ENCODE data around the gene P2RX1. TPM values are rescaled to one million over a fixed set of nuclear protein-coding genes. Genes with fewer than 3 reads are reported as not detected.
A peak's percentile ranks its signal among the peaks of the same experiment; 100 is the strongest.

P2RX1 gene
- polyA plus RNA-seq, 3 donors = 22.9 to 117 (median 33.8) TPM

GRCh38 chr17:3852561-3852960, 63.7 kb downstream of the P2RX1 start:
- no peak for TF ChIP-seq CTCF (IDR thresholded peaks at IDR 0.05)
- Histone ChIP-seq H3K4me3 (replicated peaks in 1 of 3; ENCODE audit: low read depth in 2 of 3, low read length in 3 of 3) (no peak overlapping the region), H3K36me3 (replicated peaks in 1 of 2; ENCODE audit: control insufficient read depth in 1 of 2, insufficient read depth in 2 of 2, low read length in 2 of 2) (no peaks in the 10 kb centered on the region), H3K4me2 (replicated peaks; ENCODE audit: extremely low read depth, low read length, poor library complexity, severe bottlenecking) (no peak overlapping the region), H4K20me1 (ENCODE audit: insufficient read depth, low read length) (no peaks in the 10 kb centered on the region), H2AFZ (ENCODE audit: insufficient read depth, low read depth, low read length, poor library complexity, severe bottlenecking) (no peak overlapping the region), H3K27ac (ENCODE audit: low read depth in 1 of 2, low read length in 2 of 2) (no peak overlapping the region), H3K9ac (ENCODE audit: insufficient read depth, low read length, poor library complexity, severe bottlenecking) (no peak overlapping the region), H3K79me2 (ENCODE audit: insufficient read depth, low read length) (no peaks in the 10 kb centered on the region), H3K4me1 (ENCODE audit: control insufficient read depth in 1 of 2, insufficient read depth in 2 of 2, low read length in 2 of 2) (peaks cover 0 to 5% of the 10 kb centered on the region in 2 donors), H3K27me3 (ENCODE audit: control insufficient read depth in 2 of 2, insufficient read depth in 2 of 2, low read length in 2 of 2) (no peaks in the 10 kb centered on the region), H3K9me3 (replicated peaks in 1 of 2; ENCODE audit: control insufficient read depth in 1 of 2, insufficient read depth in 1 of 2, low read length in 2 of 2) (no peaks in the 10 kb centered on the region)
- H3K9me3 Mint-ChIP-seq = peaks cover 0 to 5% (median 0%) of the 10 kb centered on the region in 7 donors
- H3K4me1 Mint-ChIP-seq = peaks cover 7% of the 10 kb centered on the region
- H3K27ac Mint-ChIP-seq = peak overlapping the region in 1 of 7 donors; percentile 10
- no peak overlapping the region for H3K4me3 Mint-ChIP-seq
- intact Hi-C loops (cut with micrococcal nuclease) = no loop called here
- DNase-seq = no peak
- WGBS (ENCODE audit: insufficient coverage) = 93% methylated on average over 8 of the region's 10 CpGs
- H3K27me3 Mint-ChIP-seq (ENCODE audit: low read depth in 3 of 3) = peaks cover 8 to 16% (median 10%) of the 10 kb centered on the region in 3 donors
- no peaks in the 10 kb centered on the region for H3K36me3 Mint-ChIP-seq

DNA sequence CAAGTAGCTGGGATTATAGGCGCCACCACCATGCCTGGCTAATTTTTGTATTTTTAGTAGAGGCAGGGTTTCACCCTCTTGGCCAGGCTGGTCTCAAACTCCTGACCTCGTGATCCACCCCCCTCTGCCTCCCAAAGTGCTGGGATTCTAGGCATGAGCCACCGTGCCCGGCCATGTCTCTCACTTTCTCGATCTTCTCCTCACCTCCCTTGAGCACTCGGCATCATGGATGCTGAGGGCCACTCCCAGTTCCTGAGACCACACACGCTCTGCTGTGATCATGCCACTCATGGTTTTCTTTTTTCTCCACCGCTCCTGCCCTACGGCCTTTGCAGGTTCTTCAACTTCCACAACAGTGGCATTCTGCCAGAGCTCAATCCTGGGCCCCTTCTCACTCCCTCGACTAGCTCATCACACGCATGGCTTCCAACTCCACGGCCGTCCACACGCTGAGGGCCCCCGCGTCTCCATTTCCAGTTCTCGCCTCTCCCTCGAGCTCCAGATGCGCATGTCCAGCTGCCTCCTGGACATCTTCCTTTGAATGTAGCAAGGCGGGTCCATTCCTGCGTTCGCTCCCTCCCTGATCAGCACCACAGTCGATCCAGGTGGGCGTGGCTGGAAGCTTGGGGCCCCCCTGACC, 64.7 kb downstream of the P2RX1 start:
- TF ChIP-seq CTCF (IDR thresholded peaks at IDR 0.05) = no peak
- Histone ChIP-seq H3K9ac (ENCODE audit: insufficient read depth, low read length, poor library complexity, severe bottlenecking) (no peak overlapping the region), H3K27me3 (ENCODE audit: control insufficient read depth in 2 of 2, insufficient read depth in 2 of 2, low read length in 2 of 2) (no peaks in the 10 kb centered on the region), H2AFZ (ENCODE audit: insufficient read depth, low read depth, low read length, poor library complexity, severe bottlenecking) (no peak overlapping the region), H3K4me1 (ENCODE audit: control insufficient read depth in 1 of 2, insufficient read depth in 2 of 2, low read length in 2 of 2) (peaks cover 0 to 6% of the 10 kb centered on the region in 2 donors), H3K79me2 (ENCODE audit: insufficient read depth, low read length) (no peaks in the 10 kb centered on the region), H3K9me3 (replicated peaks in 1 of 2; ENCODE audit: control insufficient read depth in 1 of 2, insufficient read depth in 1 of 2, low read length in 2 of 2) (no peaks in the 10 kb centered on the region), H3K4me3 (replicated peaks in 1 of 3; ENCODE audit: low read depth in 2 of 3, low read length in 3 of 3) (no peak overlapping the region), H3K36me3 (replicated peaks in 1 of 2; ENCODE audit: control insufficient read depth in 1 of 2, insufficient read depth in 2 of 2, low read length in 2 of 2) (no peaks in the 10 kb centered on the region), H3K27ac (ENCODE audit: low read depth in 1 of 2, low read length in 2 of 2) (no peak overlapping the region), H4K20me1 (ENCODE audit: insufficient read depth, low read length) (no peaks in the 10 kb centered on the region), H3K4me2 (replicated peaks; ENCODE audit: extremely low read depth, low read length, poor library complexity, severe bottlenecking) (no peak overlapping the region)
- H3K9me3 Mint-ChIP-seq = peaks cover 0 to 5% (median 0%) of the 10 kb centered on the region in 7 donors
- H3K36me3 Mint-ChIP-seq = no peaks in the 10 kb centered on the region
- peaks cover 9% of the 10 kb centered on the region for H3K4me1 Mint-ChIP-seq
- intact Hi-C loops (cut with micrococcal nuclease) = no loop called here
- H3K27me3 Mint-ChIP-seq (ENCODE audit: low read depth in 3 of 3) = peaks cover 9 to 13% (median 10%) of the 10 kb centered on the region in 3 donors
- DNase-seq = no peak
- no peak overlapping the region for H3K27ac Mint-ChIP-seq
- no peak overlapping the region for H3K4me3 Mint-ChIP-seq
- WGBS (ENCODE audit: insufficient coverage) = 92% methylated on average over 23 of the region's 24 CpGs

Measured in CD14-positive monocyte (primary cell).